ENCODE results near the gene CACNG8. TPM values are rescaled to one million over a fixed set of nuclear protein-coding genes. Genes with fewer than 3 reads are reported as not detected.

Gene CACNG8
- total RNA-seq, 3 donors from 2014 or later, result 0.07 to 0.09 TPM; not detected in 1

- TF ChIP-seq, protein P1, sequence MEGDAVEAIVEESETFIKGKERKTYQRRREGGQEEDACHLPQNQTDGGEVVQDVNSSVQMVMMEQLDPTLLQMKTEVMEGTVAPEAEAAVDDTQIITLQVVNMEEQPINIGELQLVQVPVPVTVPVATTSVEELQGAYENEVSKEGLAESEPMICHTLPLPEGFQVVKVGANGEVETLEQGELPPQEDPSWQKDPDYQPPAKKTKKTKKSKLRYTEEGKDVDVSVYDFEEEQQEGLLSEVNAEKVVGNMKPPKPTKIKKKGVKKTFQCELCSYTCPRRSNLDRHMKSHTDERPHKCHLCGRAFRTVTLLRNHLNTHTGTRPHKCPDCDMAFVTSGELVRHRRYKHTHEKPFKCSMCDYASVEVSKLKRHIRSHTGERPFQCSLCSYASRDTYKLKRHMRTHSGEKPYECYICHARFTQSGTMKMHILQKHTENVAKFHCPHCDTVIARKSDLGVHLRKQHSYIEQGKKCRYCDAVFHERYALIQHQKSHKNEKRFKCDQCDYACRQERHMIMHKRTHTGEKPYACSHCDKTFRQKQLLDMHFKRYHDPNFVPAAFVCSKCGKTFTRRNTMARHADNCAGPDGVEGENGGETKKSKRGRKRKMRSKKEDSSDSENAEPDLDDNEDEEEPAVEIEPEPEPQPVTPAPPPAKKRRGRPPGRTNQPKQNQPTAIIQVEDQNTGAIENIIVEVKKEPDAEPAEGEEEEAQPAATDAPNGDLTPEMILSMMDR (IDR thresholded peaks at IDR 0.05), result no peak
- H3K36me3 ChIP-seq (ENCODE audit: low read depth), result no peaks in the 10 kb centered on the region
- no peak for DNase-seq
- peaks cover 3% of the 10 kb centered on the region for H3K4me1 ChIP-seq (ENCODE audit: low read depth)
- no peak for ATAC-seq
- no peak overlapping the region for H3K4me3 ChIP-seq
- H3K9me3 ChIP-seq, result no peaks in the 10 kb centered on the region
- intact Hi-C loops (cut with DNase I, micrococcal nuclease), result loop anchor here in 1 of 2 donors (5.0 kb wide), 1 partner anchor 179 kb away; no protein-coding TSS in a partner anchor
These were observed 58.6 kb downstream of the CACNG8 start for GRCh38 chr19:54021363-54021762.

- intact Hi-C loops (cut with DNase I, micrococcal nuclease), result loop anchor here in 1 of 2 donors (5.0 kb wide), 1 partner anchor 180 kb away; no protein-coding TSS in a partner anchor
- no peaks in the 10 kb centered on the region for H3K9me3 ChIP-seq
- TF ChIP-seq, protein P1 (IDR thresholded peaks at IDR 0.05), result no peak
These were observed 59.2 kb downstream of the CACNG8 start for GRCh38 chr19:54021932-54022331.

GRCh38 chr19:54023191-54023590 lies 60.5 kb downstream of the CACNG8 start:
- DNase-seq (no peak), ATAC-seq (no peak)
- no peak overlapping the region for H3K4me3 ChIP-seq
- intact Hi-C loops (cut with DNase I, micrococcal nuclease), result loop anchor here in 1 of 2 donors (5.0 kb wide), 1 partner anchor 181 kb away; no protein-coding TSS in a partner anchor
- peaks cover 3% of the 10 kb centered on the region for H3K4me1 ChIP-seq (ENCODE audit: low read depth)
- no peaks in the 10 kb centered on the region for H3K9me3 ChIP-seq
- no peaks in the 10 kb centered on the region for H3K36me3 ChIP-seq (ENCODE audit: low read depth)
- TF ChIP-seq, protein P1 (IDR thresholded peaks at IDR 0.05), result no peak

More at GRCh38 chr19:54021932-54022331, 59.2 kb downstream of the CACNG8 start:
- Histone ChIP-seq H3K36me3 (ENCODE audit: low read depth) (no peaks in the 10 kb centered on the region), H3K4me1 (ENCODE audit: low read depth) (peaks cover 3% of the 10 kb centered on the region), H3K4me3 (no peak overlapping the region)
- ATAC-seq (no peak), DNase-seq (no peak)

- Histone ChIP-seq H3K4me1 (ENCODE audit: low read depth) (peaks cover 2% of the 10 kb centered on the region), H3K36me3 (ENCODE audit: low read depth) (no peaks in the 10 kb centered on the region), H3K4me3 (no peak overlapping the region), H3K9me3 (no peaks in the 10 kb centered on the region)
- DNase-seq (no peak), ATAC-seq (no peak)
- intact Hi-C loops (cut with DNase I, micrococcal nuclease), result loop anchor here in 1 of 2 donors (5.0 kb wide), 1 partner anchor 182 kb away; no protein-coding TSS in a partner anchor
- TF ChIP-seq, protein P1 (IDR thresholded peaks at IDR 0.05), result no peak
These were observed 61.9 kb downstream of the CACNG8 start for GRCh38 chr19:54024660-54025059.

GRCh38 chr19:54026656-54027055 lies 63.9 kb downstream of the CACNG8 start:
- ATAC-seq (no peak), DNase-seq (no peak)
- TF ChIP-seq, protein P1 (IDR thresholded peaks at IDR 0.05), result no peak
- H3K9me3 ChIP-seq, result no peaks in the 10 kb centered on the region
- H3K4me1 ChIP-seq (ENCODE audit: low read depth), result no peaks in the 10 kb centered on the region
- H3K36me3 ChIP-seq (ENCODE audit: low read depth), result no peaks in the 10 kb centered on the region
- no peak overlapping the region for H3K4me3 ChIP-seq
- intact Hi-C loops (cut with DNase I, micrococcal nuclease), result no loop called here

GRCh38 chr19:54029301-54029700 lies 66.6 kb downstream of the CACNG8 start:
- Histone ChIP-seq H3K36me3 (ENCODE audit: low read depth) (no peaks in the 10 kb centered on the region), H3K4me3 (no peak overlapping the region), H3K4me1 (ENCODE audit: low read depth) (no peaks in the 10 kb centered on the region), H3K9me3 (no peaks in the 10 kb centered on the region)
- DNase-seq, result no peak
- TF ChIP-seq, protein P1 (IDR thresholded peaks at IDR 0.05), result no peak
- intact Hi-C loops (cut with DNase I, micrococcal nuclease), result no loop called here
- no peak for ATAC-seq
